WERI-Rb-1 (cell line): ENCODE measurements around the gene ITPA.
A peak's percentile ranks its signal among the peaks of the same experiment; 100 is the strongest.

Source experiments
- DNase-seq: peaks from one replicate; pipeline ENCODE4 v3.0.0-alpha.2; 2020
- H3K27ac ChIP-seq: fragments of 250-450 bp; sonication (Bioruptor Pico); 2 replicates; pipeline ENCODE4 v1.5.1; 2020; ENCODE audit warnings: mild to moderate bottlenecking, moderate library complexity
- H3K27me3 ChIP-seq: fragments of 250-450 bp; sonication (Bioruptor Pico); 2 replicates; pipeline ENCODE4 v1.5.1; 2021; ENCODE audit warnings: mild to moderate bottlenecking, low read depth, moderate library complexity; ENCODE audit not compliant: insufficient read depth, severe bottlenecking
- H3K36me3 ChIP-seq: fragments of 250-450 bp; sonication (Bioruptor Pico); 2 replicates; pipeline ENCODE4 v1.5.1; 2020; ENCODE audit warnings: mild to moderate bottlenecking, moderate library complexity
- H3K4me3 ChIP-seq: 2 replicates; pipeline ENCODE4 v1.5.1; 2011; ENCODE audit warnings: low read depth, mild to moderate bottlenecking, control low read depth, low read length
- H3K9me3 ChIP-seq: fragments of 250-450 bp; sonication (Bioruptor Pico); 2 replicates; pipeline ENCODE4 v1.5.1; 2021; ENCODE audit warnings: mild to moderate bottlenecking, moderate library complexity; ENCODE audit not compliant: severe bottlenecking
- CTCF ChIP-seq: IDR thresholded peaks from 2 replicates; pipeline ENCODE4 v1.5.1; 2011; ENCODE audit warnings: low read depth, mild to moderate bottlenecking, control low read depth, inconsistent platforms, low read length

The ITPA gene

GRCh38 chr20:3164043-3164762 is 45.1 kb upstream of the ITPA start:
- DNase-seq = no peak
- Histone ChIP-seq H3K9me3 (no peaks in the 10 kb centered on the region), H3K36me3 (no peaks in the 10 kb centered on the region; the same call in 1 of the 2 replicates), H3K27ac (peak overlapping the region; percentile 77), H3K27me3 (no peaks in the 10 kb centered on the region), H3K4me3 (no peak overlapping the region)
- TF ChIP-seq CTCF = no peak

- DNase-seq = no peak
- no peaks in the 10 kb centered on the region for H3K36me3 ChIP-seq
- no peak overlapping the region for H3K4me3 ChIP-seq
- no peak for TF ChIP-seq CTCF
- peak overlapping the region; percentile 26; the same call in 1 of the 2 replicates for H3K27ac ChIP-seq
- H3K9me3 ChIP-seq = no peaks in the 10 kb centered on the region
- no peaks in the 10 kb centered on the region for H3K27me3 ChIP-seq
These were observed 44.4 kb upstream of the ITPA start for GRCh38 chr20:3164763-3165410.

GRCh38 chr20:3165473-3166337 is 43.6 kb upstream of the ITPA start:
- H3K9me3 ChIP-seq = no peaks in the 10 kb centered on the region
- no peak overlapping the region for H3K4me3 ChIP-seq
- H3K27me3 ChIP-seq = no peaks in the 10 kb centered on the region
- no peaks in the 10 kb centered on the region for H3K36me3 ChIP-seq
- TF ChIP-seq CTCF = no peak
- no peak for DNase-seq
- no peak overlapping the region for H3K27ac ChIP-seq

DNA sequence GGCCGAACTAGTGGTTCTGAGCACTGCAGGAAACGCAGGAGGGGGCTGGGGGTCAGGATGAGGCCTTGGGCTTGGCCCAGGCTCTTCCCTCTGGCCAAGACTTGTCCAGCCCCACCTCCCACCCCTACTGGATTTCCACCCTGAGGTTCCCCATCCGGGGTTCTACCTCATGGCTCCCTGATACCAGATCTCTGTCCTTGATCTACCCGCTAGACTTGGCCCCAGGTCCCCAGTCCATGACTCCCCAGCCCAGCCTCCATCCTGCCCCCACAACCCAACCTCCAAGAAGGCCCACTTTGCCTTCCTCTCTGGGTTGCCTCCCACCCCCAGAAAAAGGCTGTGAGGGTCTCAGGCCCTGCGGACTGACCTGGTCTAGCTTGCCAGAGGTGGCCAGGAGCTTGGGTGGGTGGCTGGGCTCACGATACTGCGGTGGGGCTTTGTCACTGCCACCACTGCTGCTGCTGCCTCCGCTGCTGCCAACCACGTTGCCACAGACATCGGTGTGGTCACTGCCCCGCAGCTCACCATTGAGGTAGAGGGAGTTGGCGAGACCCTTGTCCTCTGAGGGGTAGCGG is 42.9 kb upstream of the ITPA start:
- H3K36me3 ChIP-seq = no peaks in the 10 kb centered on the region
- no peaks in the 10 kb centered on the region for H3K9me3 ChIP-seq
- H3K27me3 ChIP-seq = no peaks in the 10 kb centered on the region
- no peak for DNase-seq
- H3K27ac ChIP-seq = no peak overlapping the region
- no peak for TF ChIP-seq CTCF
- H3K4me3 ChIP-seq = no peak overlapping the region

DNA sequence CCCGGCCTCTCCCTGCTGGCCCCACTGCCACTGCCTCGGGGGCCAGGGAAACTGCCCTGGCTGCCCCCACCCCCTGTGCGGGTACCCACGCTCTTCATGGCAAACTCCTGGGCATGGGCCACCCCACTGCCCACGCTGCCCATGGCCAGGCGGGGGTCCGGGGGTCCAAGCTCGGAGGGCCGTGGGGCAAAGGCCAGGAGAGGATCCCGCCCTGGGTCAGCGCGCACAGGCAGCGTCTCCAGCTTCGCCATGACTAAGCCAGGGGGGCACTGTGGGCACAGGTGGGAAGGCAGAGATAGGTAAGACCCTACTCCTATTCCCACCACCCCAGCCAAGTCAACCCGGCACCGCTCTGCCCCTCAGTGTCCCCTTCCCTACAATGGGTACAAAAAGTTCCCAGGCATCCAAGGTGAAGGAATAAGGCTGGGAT is 42.4 kb upstream of the ITPA start:
- TF ChIP-seq CTCF = no peak
- H3K36me3 ChIP-seq = no peaks in the 10 kb centered on the region
- H3K27ac ChIP-seq = no peak overlapping the region
- no peak for DNase-seq
- no peaks in the 10 kb centered on the region for H3K27me3 ChIP-seq
- no peak overlapping the region for H3K4me3 ChIP-seq
- no peaks in the 10 kb centered on the region for H3K9me3 ChIP-seq
